ENCODE data around the gene SCGB2A2.

The SCGB2A2 gene

DNA sequence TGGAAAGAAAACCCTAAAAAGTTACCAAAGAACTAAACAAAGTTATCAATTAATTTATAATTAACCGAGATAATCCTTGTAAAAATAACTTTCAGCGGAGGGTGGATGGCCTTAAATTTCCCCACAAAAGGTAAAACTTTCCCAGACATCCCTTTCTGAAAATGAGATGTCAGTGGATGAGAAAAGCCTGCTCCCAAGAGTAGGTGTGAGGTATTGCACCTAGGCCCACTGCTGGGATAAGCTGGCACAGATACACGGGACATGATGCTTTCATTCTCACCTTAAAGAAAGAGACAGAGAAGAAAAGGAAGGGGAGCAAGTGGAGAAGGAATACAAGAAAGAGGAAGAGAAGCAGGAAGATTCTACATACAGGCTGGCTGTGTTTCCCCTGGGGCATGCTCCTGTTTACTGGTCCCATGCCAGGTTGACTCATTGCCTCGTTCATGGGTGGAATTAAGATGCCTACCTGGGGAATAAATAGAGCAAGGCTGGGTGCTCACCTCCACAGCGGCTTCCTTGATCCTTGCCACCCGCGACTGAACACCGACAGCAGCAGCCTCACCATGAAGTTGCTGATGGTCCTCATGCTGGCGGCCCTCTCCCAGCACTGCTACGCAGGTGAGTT lies at the start of gene SCGB2A2:
Gene SCGB2A2, plus strand, starts transcription at position 505 of the 625 bp plus-strand sequence. Its CDS starts 59 bp downstream, at position 564.
- intact Hi-C loops (cut with DNase I) = no loop called here
- DNase-seq = peak in 1 of 10 donors; percentile 68

DNA sequence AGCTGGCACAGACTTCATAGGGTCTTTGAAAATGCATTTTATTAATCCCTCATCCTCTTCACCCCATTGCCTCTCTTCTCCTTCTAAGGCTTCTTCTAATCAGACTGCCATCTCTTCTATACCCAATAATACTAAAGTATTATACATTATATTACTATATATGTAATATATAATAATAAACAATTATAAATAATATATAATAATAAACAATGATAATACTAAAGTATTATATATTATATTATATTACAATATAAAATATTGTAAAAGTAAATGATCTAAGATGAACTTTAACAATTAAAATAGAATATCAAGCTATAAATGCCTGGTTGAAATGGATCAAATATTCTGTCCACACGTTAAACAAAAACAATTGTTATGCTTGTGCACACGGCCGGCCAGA lies 48.5 kb upstream of the SCGB2A2 start:
- intact Hi-C loops (cut with DNase I) = no loop called here
- DNase-seq = no peak

DNA sequence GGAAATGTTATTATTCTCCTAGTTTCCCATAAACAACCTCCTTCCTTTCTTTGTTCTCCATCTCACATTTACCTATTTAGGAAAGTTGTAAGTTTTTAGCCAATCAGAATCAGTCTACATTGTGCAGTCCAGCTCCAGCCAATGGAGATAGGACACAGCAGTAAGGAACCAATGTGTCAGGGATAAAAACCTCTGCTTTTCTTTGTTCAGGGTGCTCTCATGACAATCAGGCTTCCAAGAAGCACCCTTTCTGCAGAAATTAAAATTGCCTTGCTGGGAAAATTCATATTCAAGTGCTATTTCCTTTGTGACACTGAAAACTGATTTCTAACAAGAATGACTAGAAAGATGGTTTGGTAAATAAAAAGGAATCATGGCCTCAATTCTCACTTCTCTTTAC lies 46.9 kb upstream of the SCGB2A2 start:
- no peak for DNase-seq
- intact Hi-C loops (cut with DNase I) = no loop called here

DNA sequence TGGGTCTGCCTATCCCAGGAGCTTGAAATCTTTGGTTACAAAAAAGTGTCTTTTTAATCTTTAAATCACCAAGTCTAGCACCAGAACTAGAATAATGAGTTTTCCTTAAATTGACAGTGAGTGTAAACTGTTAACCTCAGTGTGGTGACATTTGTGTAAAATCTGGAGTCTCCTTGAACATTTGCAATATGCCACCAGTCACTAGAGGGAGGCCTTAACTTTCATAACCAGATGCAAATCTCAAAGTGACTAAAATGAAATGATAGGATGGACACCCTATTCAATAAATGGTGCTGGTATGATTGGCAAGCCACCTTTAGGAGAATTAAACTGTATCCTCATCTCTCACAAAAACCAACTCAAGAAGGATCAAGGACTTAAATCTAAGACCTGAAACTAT lies 36.2 kb upstream of the SCGB2A2 start:
- intact Hi-C loops (cut with DNase I) = no loop called here

DNA sequence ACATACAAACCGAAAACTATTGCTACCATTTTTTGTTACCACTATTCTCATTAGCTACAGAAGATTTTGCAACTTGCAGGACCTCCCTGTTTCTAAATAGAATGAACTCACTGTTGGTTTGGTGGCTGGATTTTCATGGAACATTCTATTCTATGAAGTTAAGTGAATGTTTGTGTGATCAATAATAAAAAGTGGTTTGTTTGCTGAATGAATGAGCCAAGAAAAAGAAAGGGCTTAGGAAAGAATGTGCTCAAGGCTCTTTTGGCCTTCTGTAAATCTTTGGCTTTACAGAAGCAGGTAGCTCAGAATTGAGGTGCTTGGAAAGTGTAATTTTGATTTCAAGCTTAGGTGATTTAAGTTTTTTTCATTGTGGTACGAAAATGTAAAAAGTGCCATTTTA lies 33.8 kb upstream of the SCGB2A2 start:
- no peak for DNase-seq
- intact Hi-C loops (cut with DNase I) = no loop called here

More for the DNA sequence above, 36.2 kb upstream of the SCGB2A2 start:
- no peak for DNase-seq

DNA sequence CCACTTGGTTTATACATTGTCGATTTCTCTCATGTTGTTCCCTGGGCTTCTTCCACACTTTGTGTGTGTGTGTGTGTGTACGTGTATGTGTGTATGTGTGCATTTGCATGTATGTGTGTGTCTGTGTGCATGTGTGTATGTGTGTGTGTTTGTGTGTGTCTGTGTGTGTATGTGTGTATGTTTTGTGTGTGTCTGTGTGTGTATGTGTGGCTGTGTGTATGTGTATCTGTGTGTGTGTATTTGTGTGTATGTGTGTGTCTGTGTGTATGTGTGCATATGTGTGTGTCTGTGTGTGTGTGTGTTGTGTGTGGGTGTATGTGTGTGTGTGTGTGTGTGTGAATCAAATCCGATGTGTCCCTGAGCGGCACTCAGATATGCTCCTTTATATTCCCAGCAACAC lies 32.5 kb upstream of the SCGB2A2 start:
- intact Hi-C loops (cut with DNase I) = no loop called here
- no peak for DNase-seq

DNA sequence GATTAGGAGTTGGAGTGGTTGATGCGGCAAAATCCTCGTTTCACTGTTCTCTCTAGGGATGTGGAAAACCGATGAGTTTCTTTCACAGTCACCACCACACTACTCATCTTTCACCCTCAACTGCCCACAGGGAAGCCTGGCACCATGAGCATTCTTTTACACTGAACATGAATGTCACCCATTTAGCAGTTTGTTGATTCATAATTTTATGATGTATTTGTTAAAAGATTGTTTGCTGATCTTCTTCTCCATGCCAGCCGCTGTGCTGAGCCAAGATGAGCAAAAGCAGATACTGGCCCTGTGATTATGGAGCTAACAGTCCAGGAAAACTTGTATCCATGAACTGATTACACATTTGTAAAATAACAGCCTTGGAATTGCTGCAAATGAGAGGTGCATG lies 31.8 kb upstream of the SCGB2A2 start:
- no peak for DNase-seq
- intact Hi-C loops (cut with DNase I) = no loop called here

DNA sequence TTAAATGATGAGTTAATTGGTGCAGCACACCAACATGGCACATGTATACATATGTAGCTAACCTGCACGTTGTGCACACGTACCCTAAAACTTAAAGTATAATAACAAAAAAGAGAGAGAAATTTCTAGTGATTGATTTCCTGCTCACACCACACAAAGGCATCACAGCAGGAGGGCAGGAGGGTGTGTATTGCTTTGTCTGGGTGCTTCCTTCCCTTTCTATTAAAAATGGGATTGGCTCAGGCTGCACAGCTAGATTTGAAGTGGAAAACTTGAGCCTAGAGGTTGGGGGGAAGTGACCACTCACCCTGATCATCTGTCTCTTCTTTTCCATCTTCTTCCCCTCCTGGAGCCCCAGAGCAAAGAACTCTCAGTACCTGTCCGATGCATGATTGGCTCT lies 28.9 kb upstream of the SCGB2A2 start:
- DNase-seq = no peak
- intact Hi-C loops (cut with DNase I) = no loop called here

DNA sequence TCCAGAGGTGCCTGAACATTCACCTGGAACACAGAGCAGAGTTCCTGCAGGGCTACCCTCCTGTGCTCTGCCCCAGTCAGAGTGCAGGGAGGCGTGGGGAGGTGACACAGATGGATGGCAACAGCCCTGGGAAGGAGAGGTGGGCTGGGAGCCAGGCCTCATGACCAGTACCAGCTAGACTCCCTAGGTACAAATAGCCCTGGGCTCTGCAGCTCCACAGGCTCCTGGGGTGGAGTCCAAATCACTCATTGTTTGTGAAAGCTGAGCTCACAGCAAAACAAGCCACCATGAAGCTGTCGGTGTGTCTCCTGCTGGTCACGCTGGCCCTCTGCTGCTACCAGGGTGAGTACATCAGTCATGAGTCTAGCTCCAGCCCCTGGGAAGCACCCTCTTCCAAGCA lies 27.9 kb upstream of the SCGB2A2 start, which contains the start of gene SCGB1D2:
Gene SCGB1D2, plus strand, starts transcription at position 219 of the 400 bp plus-strand sequence. Its CDS starts 69 bp downstream, at position 288.
- intact Hi-C loops (cut with DNase I) = no loop called here
- DNase-seq = peak in 2 of 10 donors; percentile 28 to 74

DNA sequence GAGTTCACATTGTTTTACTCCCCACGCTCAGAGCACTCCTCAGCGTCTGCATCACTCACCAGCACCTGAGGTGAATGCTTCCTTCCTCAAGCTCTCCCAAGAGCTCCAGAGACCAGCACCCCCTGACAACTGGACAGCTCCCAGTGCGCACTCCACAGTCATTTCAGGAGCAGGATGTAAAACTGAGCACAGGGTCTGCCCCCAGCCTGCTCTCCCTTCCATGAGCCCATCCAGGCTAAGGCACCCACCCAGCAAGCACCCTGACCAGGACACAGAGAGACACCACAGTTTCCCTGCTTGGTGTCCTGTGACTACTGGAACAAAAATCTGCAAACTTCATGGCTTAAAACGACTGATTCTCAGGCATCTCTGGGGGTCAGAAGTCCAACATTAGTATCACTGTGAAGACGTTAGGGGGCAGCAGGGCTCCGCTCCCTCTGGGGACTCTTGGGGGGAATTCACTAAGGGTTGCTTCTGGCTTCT lies 24.6 kb upstream of the SCGB2A2 start:
- DNase-seq = no peak
- intact Hi-C loops (cut with DNase I) = no loop called here

DNA sequence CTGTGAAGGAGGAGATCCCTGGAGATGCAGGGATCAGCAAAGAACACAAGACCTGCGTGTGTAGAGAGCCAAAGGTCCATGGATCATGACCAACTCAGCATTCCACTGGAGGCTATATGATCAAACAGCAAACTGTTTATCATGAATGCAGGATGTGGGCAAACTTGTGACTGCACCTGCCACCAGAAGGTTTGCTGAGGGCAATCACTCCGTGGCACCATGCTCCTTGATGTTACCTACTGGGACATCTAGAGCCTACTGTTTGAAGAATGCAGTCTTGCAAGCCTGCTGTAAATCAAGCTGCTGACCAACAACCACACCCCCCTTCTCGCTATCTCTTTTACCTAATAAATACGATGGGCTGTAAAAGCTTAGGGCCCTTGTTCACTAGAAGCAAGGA lies 18.3 kb upstream of the SCGB2A2 start:
- intact Hi-C loops (cut with DNase I) = no loop called here
- no peak for DNase-seq

DNA sequence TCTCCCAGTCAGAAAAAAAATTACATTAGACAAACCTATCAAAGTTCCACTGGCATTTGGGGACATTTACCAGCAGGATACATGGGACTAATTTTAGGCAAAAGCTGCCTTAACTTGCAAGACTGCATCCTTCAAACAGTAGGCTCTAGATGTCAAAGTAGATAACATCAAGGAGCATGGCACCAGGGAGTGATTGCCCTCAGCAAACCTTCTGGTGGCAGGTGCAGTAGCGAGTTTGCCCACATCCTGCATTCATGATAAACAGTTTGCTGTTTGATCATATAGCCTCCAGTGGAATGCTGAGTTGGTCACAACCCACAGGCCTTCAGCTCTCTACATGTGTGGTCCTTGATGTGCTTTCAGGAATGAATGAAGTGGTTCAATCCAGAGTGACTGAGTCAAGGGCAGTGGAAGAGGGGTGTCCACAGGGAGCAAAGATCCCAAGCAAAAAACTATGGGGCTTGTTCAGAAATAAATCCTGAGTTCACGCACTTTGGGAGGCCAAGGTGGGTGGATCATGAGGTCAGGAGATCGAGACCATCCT lies 15.9 kb upstream of the SCGB2A2 start:
- no peak for DNase-seq
- intact Hi-C loops (cut with DNase I) = no loop called here

DNA sequence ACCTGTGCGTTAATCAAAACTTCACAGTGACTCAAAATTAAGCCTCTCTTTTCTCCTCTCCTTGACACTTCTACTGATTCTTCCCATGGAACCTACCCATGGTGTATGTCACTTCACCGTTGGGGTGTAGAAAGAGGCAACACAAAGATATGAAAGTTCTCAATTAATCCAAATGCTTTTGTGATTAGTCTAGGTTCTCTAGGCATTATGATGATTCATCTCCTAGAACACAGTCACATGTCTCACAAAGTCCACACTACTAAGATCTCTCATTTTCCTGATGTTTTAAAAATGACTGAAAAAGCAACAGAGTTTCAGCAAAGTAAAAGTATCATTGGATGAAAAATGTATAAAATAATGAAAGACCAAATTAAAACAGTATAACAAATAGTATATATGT lies 13.7 kb upstream of the SCGB2A2 start:
- intact Hi-C loops (cut with DNase I) = no loop called here
- no peak for DNase-seq

DNA sequence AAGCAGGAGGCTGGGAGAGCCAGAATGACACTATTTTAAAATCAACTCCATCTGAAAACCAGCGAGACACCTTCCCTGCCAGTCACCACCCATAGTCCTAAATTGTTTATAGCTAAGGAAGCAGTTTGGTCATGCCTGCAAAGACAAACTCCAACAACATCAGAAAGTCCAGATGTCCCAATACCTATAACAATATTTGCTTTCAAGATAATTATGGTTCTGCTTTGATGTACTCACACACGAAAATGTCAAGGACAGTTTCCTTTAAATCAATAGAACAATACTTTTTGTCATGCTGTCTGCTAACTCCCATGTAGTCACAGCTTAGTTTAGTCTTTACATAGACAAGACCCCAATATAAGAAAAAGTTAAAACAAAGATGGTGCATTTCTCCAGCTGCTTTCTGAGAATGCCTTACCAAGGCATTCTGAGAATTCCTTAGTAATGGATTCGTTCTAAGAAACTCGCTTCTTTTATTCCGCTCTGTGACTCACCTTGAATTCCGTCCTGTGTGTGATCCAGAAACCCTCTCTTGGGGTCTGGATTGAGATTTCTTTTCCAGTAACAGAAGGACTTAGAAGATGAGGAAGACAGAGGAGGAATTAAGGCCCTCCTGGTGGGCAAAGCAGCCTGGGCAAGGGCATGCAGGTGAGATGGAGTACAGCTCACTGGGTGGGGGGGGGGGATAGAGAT lies 9.6 kb upstream of the SCGB2A2 start:
- DNase-seq = no peak
- intact Hi-C loops (cut with DNase I) = no loop called here

DNA sequence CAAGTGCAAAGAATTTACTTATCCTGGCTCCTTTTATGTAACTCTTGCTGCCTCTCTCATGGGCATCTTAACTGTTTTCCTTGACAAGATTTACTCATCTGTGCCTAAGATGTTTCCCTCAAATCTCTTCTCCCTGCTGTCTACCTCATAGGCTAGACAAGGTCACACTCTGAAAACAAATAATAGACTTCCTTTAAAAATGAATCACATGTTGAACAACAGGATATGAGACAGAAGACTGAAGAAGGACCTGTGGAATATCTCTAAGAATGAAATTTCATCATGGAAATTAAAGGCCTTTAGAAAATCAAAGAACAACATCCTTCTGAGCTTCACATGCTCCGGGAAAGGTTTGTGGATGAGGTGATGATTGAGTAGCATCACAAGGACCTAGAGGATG lies 6.0 kb upstream of the SCGB2A2 start:
- DNase-seq = no peak
- intact Hi-C loops (cut with DNase I) = no loop called here

DNA sequence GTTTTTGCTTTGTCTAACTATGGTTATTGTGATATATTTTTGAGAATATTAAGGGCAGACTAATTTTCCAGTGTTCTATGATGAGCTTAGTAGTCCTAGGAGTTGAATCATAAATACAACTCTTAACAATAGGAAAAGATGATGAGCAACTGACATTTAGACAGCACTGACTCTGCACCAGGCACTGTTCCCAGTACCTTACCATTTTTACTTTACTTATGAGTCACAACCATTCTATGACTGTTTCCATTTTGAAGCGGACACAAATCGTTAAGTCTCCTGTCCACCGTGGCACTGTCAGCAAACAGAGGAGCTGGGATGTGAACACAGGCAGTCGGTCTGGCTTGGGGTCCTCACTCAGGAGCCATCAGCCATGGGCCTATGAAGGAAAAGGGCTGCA lies 3.4 kb upstream of the SCGB2A2 start:
- intact Hi-C loops (cut with DNase I) = no loop called here
- DNase-seq = peak in 1 of 10 donors; percentile 63

DNA sequence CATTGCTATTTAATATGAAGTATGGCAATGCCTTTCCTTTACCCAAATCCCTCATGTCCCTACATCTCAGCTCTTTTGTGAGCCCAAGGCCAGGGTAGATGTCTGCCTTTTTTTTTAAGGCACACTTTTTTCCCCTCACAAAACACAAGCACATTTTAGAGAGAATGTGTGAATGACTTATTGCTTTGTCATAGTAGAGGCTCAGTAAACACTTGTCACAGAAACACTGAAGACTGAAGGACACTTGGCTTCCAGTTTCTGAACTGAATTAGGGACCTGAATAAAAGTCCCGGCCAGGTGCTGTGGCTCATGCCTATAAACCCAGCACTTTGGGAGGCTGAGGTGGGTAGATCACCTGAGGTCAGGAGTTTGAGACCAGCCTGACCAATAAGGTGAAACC lies 2.9 kb upstream of the SCGB2A2 start:
- intact Hi-C loops (cut with DNase I) = no loop called here
- no peak for DNase-seq

DNA sequence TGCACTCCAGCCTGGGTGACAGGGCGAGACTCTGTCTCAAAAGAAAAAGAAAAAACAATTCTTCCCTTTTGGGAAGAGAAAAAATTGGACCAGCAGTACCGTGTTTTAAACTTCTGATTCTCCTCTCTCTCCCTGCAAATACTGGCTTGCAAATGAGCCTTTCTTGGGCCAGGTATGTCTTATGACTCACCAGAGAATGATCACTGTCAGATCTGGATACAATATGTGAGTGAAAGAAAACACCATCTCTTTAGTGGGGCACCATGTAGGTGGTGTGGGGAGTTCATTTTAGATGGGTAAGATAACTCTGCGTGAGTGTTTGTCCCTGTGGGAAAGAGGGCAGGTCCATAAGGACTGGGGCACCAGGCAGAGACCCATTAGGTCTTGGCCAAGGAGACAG lies 2.4 kb upstream of the SCGB2A2 start:
- intact Hi-C loops (cut with DNase I) = no loop called here
- DNase-seq = no peak

DNA sequence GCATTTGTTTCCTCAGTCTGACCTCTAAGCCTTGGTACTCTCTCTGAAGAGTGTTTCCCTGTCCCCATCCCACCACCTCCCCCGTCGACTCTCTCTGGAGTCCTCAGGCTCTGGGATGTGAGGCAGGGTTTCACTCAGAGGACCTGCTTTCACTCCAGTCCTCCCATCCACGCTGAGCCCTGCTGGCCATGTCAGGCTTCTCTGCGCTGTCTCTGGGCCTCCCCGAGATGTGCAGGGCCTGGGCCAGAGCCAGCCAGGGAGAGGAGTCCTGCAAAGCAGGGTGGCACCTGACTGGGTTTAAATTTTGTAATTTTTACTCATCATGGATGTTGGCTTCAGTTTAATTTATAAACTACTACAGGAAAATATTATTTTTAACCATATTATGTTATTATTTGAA lies 3.3 kb downstream of the SCGB2A2 start:
- no peak for DNase-seq
- intact Hi-C loops (cut with DNase I) = no loop called here

DNA sequence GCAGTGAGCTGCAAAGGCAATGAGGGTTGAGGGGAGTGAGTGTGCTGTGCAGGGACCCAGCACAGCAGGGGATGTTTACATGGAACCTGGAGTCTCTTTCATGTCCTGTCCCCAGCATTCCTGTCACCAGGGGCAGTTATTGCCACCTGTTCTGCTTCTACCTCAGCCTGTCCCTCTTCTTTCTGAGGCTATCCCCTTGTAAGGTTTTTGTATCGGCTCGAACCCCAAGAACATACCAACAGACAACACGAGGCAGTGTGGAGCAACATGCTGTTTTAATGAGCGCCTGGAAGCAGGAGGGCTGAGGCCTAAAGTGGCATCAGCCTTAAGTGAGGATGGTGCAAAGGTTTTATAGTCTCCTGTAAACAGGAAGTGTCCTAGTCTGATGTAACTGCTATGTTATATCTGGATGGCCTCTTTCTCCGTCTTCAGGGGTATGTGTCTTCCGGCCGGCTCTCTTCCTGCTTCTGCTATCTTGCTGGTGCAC lies 3.9 kb downstream of the SCGB2A2 start:
- DNase-seq = no peak
- intact Hi-C loops (cut with DNase I) = no loop called here

DNA sequence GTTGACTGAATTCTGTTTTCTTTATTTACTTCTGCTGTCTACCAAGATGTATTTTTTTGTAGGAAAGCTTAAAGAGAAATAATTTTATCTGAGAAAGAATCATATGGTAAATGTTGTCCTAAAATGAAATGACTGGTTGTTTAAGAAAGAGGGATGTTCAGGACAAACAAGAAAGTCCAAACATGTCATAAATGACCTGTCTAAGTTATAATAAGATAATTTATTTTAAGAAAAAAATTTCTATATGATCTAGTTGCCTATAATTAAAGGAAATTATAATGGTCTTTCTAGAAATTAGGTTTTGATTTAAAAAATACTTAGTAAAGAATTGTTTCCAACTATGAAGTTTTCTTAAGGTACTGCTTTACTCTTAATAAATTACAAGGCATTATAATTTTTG lies 10.5 kb downstream of the SCGB2A2 start:
- DNase-seq = no peak
- intact Hi-C loops (cut with DNase I) = no loop called here

DNA sequence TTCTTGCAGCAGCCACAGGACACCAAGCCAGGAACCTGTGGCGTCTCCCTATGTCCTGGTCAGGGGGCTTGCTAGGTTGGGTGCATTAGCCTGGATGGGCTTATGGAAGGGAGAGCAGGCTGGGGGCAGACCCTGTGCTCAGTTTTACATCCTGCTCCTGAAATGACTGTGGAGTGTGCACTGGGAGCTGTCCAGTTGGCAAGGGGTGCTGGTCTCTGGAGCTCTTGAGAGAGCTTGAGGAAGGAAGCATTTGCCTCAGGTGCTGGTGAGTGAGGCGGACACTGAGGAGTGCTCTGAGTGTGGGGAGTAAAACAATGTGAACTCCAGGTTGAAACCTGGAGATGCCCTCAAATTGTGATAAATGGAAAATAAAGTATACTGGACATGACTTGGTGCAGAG lies 25.5 kb downstream of the SCGB2A2 start:
- DNase-seq = no peak
- intact Hi-C loops (cut with DNase I) = no loop called here
